Nephron progenitor cell (in vitro differentiated cells): ENCODE measurements around the gene RNASEH1.

Source experiments
- DNase-seq: peaks from one replicate; pipeline ENCODE4 v3.0.0; 2021
- H3K27ac Mint-ChIP-seq: 2 replicates; pipeline ENCODE4 v1.8.0; 2021; ENCODE audit warnings: mild to moderate bottlenecking, moderate library complexity, mixed read lengths
- H3K27me3 Mint-ChIP-seq: 2 replicates; pipeline ENCODE4 v1.8.0; 2021; ENCODE audit warnings: mild to moderate bottlenecking, low read depth, mixed read lengths; ENCODE audit not compliant: poor library complexity
- H3K36me3 Mint-ChIP-seq: 2 replicates; pipeline ENCODE4 v1.8.0; 2021; ENCODE audit warnings: low read depth, mixed read lengths
- H3K4me1 Mint-ChIP-seq: 2 replicates; pipeline ENCODE4 v1.8.0; 2021; ENCODE audit warnings: mixed read lengths
- H3K4me3 Mint-ChIP-seq: 2 replicates; pipeline ENCODE4 v1.8.0; 2021; ENCODE audit warnings: mild to moderate bottlenecking, moderate library complexity, mixed read lengths
- H3K9me3 Mint-ChIP-seq: 2 replicates; pipeline ENCODE4 v1.8.0; 2021; ENCODE audit warnings: mild to moderate bottlenecking, moderate library complexity, mixed read lengths
- CTCF ChIP-seq: fragments of 200-600 bp; sonication (generic); IDR thresholded peaks from 2 replicates; pipeline ENCODE4 v1.5.0; 2021; ENCODE audit warnings: antibody characterized with exemption

Gene RNASEH1

DNA sequence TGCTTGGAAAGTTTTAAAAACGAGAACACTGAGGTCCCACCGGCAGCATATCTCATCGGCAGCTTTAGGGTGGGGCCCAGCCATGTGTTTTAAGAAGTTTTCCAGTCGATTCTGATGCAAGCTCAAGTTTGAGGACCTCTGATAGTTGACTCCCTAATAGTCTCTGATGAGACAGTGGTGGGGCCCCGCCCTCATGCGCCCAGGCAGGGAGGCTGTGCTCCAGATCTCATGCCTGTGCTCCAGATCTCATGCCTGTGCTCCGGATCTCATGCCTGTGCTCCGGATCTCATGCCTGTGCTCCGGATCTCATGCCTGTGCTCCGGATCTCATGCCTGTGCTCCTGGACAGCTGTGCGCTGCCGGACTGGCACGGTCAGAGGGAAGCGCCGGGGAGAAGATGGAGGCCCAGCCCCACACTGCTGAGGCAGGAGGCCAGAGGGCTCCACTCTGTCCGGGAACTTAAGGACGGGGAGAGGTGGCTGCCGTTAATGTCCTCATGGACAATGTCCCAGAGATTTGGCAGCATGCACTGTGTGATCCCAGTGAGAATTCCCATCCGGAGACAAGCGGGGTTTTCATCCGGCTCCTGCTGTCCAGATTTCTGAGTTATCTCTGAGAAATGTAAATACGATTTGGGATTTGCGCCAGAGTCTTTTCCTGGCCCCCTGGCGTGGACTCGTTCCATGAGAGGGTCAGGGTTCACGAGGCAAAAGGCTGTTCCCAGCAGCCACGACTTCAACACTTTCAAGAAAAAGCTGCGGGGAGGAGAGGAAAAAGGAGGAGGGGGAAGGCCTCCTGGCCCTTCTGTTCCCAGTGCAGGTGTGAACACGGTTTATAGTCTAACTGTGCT lies 27.4 kb upstream of the RNASEH1 start:
- no peaks in the 10 kb centered on the region for H3K4me1 Mint-ChIP-seq
- H3K27me3 Mint-ChIP-seq, result no peaks in the 10 kb centered on the region
- peaks cover 71% of the 10 kb centered on the region for H3K36me3 Mint-ChIP-seq
- peaks cover 8% of the 10 kb centered on the region for H3K9me3 Mint-ChIP-seq
- H3K4me3 Mint-ChIP-seq, result no peak overlapping the region
- no peak for TF ChIP-seq CTCF
- no peak for DNase-seq
- H3K27ac Mint-ChIP-seq, result no peak overlapping the region

DNA sequence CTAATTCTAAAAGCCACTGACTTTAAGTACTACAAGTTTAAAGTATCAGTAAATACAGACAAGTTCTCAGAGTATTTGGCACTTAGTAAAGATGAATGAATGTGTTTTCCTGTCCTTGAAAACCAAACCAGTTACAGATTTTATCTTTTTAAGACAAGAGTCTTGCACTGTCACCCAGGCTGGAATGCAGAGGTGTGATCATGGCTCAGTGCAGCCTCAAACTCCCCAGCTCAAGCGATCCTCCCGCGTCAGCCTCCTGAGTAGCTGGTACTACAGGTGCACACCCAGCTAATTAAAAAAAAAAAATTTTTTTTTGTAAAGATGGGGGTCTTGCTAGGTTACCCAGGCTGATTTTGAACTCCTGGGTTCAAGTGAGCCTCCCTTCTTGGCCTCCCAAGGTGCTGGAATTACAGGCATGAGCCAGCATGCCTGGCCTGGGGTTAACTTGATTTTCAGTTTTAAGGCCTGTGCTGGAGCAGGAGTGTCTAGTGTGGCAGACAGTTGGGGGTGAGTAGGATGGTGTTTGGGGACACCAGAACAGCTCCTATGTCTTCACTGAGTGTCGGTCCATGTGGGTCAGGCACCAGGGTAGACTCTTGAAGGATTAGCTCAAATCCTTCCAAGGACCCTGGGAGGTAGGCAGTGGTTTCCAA lies 26.6 kb upstream of the RNASEH1 start:
- no peak overlapping the region for H3K4me3 Mint-ChIP-seq
- no peaks in the 10 kb centered on the region for H3K4me1 Mint-ChIP-seq
- peaks cover 6% of the 10 kb centered on the region for H3K9me3 Mint-ChIP-seq
- no peak for DNase-seq
- H3K36me3 Mint-ChIP-seq, result peaks cover 76% of the 10 kb centered on the region
- H3K27ac Mint-ChIP-seq, result peak overlapping the region; percentile 77
- no peaks in the 10 kb centered on the region for H3K27me3 Mint-ChIP-seq
- TF ChIP-seq CTCF, result no peak

DNA sequence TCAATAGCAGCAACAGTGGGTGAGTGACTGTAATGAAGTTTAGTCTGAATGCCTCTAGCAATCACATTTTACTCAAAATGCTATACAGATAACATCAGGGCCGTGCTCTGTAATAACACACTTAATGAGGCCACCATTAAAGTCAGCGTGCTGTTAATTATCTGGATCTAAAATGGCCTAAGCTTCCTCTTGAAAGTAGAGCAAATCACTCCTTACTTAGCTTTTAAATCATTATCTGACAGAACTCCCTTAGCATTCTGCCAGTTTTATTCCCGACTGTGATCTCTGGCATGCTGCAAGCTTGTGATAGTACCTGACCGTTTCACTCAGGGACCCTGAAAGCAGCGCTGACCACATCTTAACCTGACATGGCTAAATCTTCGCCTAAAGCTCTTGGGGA lies 25.9 kb upstream of the RNASEH1 start:
- Mint-ChIP-seq H3K27ac (peak overlapping the region; percentile 77), H3K27me3 (no peaks in the 10 kb centered on the region), H3K4me1 (peaks cover 6% of the 10 kb centered on the region), H3K4me3 (no peak overlapping the region), H3K36me3 (peaks cover 76% of the 10 kb centered on the region), H3K9me3 (no peaks in the 10 kb centered on the region)
- TF ChIP-seq CTCF, result no peak
- no peak for DNase-seq

DNA sequence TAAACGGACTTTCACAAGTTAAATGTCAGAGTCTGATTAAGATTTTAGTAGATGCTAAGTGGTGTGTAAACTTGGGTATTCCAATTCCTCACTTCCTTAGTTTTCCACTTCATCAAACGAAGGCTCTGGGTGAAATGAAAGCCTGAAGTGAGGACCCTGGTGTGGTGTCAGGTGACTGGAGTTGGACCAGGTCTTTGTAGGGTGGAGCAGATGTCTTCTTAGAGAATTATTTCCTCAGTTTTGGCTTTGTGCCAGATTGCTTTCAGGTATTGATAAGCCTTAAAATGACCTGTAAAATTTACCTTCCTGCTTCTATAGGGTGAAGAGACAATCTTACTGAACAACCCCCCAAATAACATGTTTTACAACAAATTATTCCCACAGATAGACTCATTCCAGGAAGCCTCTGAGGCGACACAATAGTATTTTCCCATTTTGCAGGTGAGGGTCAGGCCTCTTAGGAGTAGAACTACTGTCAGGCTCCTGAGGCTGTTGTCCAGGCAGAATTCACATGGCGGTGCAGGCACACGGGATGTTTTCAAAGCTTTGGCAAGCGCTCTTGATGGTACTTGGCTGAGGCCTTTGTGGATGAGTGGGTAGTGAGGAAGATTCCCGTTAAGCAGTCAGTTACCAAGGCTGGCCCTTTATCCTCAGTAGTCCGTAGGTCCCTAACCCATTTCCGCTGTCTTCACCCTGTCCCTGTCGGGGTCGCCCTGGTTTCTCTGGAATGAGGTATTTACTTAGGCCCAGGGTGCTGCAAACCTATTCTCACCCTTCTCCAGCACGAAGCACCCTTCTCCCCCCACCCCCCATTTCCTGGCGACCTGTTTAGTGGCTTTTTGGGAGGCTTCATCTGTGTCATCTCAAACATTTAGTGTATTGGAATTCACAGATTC lies 23.5 kb upstream of the RNASEH1 start:
- DNase-seq, result no peak
- TF ChIP-seq CTCF, result no peak
- Mint-ChIP-seq H3K9me3 (no peaks in the 10 kb centered on the region), H3K4me1 (peaks cover 27% of the 10 kb centered on the region), H3K27me3 (no peaks in the 10 kb centered on the region), H3K4me3 (no peak overlapping the region), H3K36me3 (peaks cover 83% of the 10 kb centered on the region), H3K27ac (no peak overlapping the region)

- no peak for DNase-seq
- no peaks in the 10 kb centered on the region for H3K9me3 Mint-ChIP-seq
- H3K4me1 Mint-ChIP-seq, result peaks cover 37% of the 10 kb centered on the region
- peak overlapping the region; percentile 91 for H3K27ac Mint-ChIP-seq
- no peak for TF ChIP-seq CTCF
- no peaks in the 10 kb centered on the region for H3K27me3 Mint-ChIP-seq
- H3K4me3 Mint-ChIP-seq, result no peak overlapping the region
- peaks cover 87% of the 10 kb centered on the region for H3K36me3 Mint-ChIP-seq
Measured at GRCh38 chr2:3580449-3580848, 22.3 kb upstream of the RNASEH1 start.
